K562 (cell line): ENCODE results near the gene NHS. TPM values are rescaled to one million over a fixed set of nuclear protein-coding genes. Genes with fewer than 3 reads are reported as not detected.

Experiments
- ATAC-seq: fragments of 200-7000 bp; cut with Tn5 transposase; 3 replicates; pipeline ENCODE4 v1.9.1; 2020; ENCODE audit warnings: moderate library complexity
- BruUV-seq: library from RNA; stranded (reverse); fragments of 400-500 nt; replicated peaks from 2 replicates; lab custom pipeline; 2021; lab: Mats Ljungman, UMichigan
- CTCF ChIA-PET: fragments of 300-600 bp; formaldehyde crosslinking; extraction: SDS; loops from one replicate; lab custom pipeline; 2021; ENCODE audit warnings: low intra/inter-chr PET ratio; lab: Yijun Ruan, JAX
- POLR2A ChIA-PET: fragments of 300-600, 350-650 bp; sonication (Branson Sonifier 250); formaldehyde crosslinking; extraction: SDS; loops from one replicate; lab custom pipeline; 2021; ENCODE audit warnings: antibody characterized with exemption, inconsistent platforms; lab: Yijun Ruan, JAX
- DNase-seq, 4 experiments: peaks; one replicate each; pipeline versions ENCODE4 v3.0.0 to v3.0.0-alpha.2; 2011 to 2018; ENCODE audit warnings: low spot score in 3 of 4, mixed read lengths in 3 of 4; ENCODE audit errors: extremely low read depth in 1 of 4
- FAIRE-seq: peaks from 2 replicates; lab custom pipeline; 2011; peaks lifted over from hg19 to GRCh38; lab: Jason Lieb, UNC
- H2AFZ ChIP-seq: 2 replicates; pipeline ENCODE4 v1.6.0; 2011; ENCODE audit warnings: low read depth, low read length, control low read depth, inconsistent platforms
- H3K27ac ChIP-seq: fragments of 200-600 bp; 3 replicates; pipeline ENCODE4 v1.8.0; 2011; ENCODE audit warnings: low read depth, mild to moderate bottlenecking, control low read depth, inconsistent platforms, low read length, moderate library complexity, mixed read lengths; ENCODE audit errors: extremely low read depth
- H3K27me3 ChIP-seq, 2 experiments: fragments of 300-600 bp in 1 of 2; 2 replicates in 1 of 2; 3 replicates in 1 of 2; pipeline versions ENCODE4 v1.6.0 to v1.8.0; 2011; ENCODE audit warnings: inconsistent platforms in 2 of 2, low read length in 2 of 2, mild to moderate bottlenecking in 1 of 2, mixed read lengths in 1 of 2, moderate library complexity in 1 of 2; ENCODE audit not compliant: control insufficient read depth in 2 of 2, insufficient read depth in 2 of 2
- H3K36me3 ChIP-seq: fragments of 300-600 bp; 3 replicates; pipeline ENCODE4 v1.8.0; 2011; ENCODE audit warnings: mild to moderate bottlenecking, low read length, inconsistent platforms; ENCODE audit not compliant: control insufficient read depth, insufficient read depth
- H3K4me1 ChIP-seq, 2 experiments: fragments of 200-600 bp in 1 of 2; replicated peaks in 1 of 2; 2 replicates in 1 of 2; 3 replicates in 1 of 2; pipeline versions ENCODE4 v1.5.1 to v1.8.0; 2011; ENCODE audit warnings: inconsistent platforms in 2 of 2, low read length in 2 of 2, mild to moderate bottlenecking in 1 of 2, mixed read lengths in 1 of 2, moderate library complexity in 1 of 2; ENCODE audit not compliant: control insufficient read depth in 2 of 2, insufficient read depth in 2 of 2
- H3K4me2 ChIP-seq: 2 replicates; pipeline ENCODE4 v1.6.1; 2011; ENCODE audit warnings: low read length, control low read depth, inconsistent platforms, mixed read lengths; ENCODE audit not compliant: insufficient read depth
- H3K4me3 ChIP-seq: fragments of 200-600 bp; sonication (generic), shearing (Covaris generic); 2 replicates; pipeline ENCODE4 v1.5.1; 2016; ENCODE audit warnings: control low read depth, inconsistent platforms
- H3K79me2 ChIP-seq: fragments of 200-600 bp; 3 replicates; pipeline ENCODE4 v1.8.0; 2011; ENCODE audit warnings: low read length, inconsistent platforms; ENCODE audit not compliant: control insufficient read depth, insufficient read depth
- H3K9ac ChIP-seq, 2 experiments: 2 replicates each; pipeline versions ENCODE4 v1.6.0 to v1.6.1; 2011; ENCODE audit warnings: low read depth in 2 of 2, low read length in 2 of 2, control low read depth in 1 of 2, inconsistent platforms in 1 of 2, mild to moderate bottlenecking in 1 of 2, mixed read lengths in 1 of 2; ENCODE audit not compliant: insufficient read depth in 1 of 2
- H3K9me1 ChIP-seq: one replicate; pipeline ENCODE4 v1.6.0; 2011; ENCODE audit warnings: inconsistent platforms, mild to moderate bottlenecking, low read length, moderate library complexity; ENCODE audit not compliant: control insufficient read depth, insufficient read depth
- H3K9me3 ChIP-seq: replicated peaks from 2 replicates; pipeline ENCODE4 v1.5.1; 2011; ENCODE audit warnings: low read depth, low read length, inconsistent platforms; ENCODE audit not compliant: control insufficient read depth, insufficient read depth
- H4K20me1 ChIP-seq: replicated peaks from 2 replicates; pipeline ENCODE4 v1.6.1; 2011; ENCODE audit warnings: low read length, inconsistent platforms, mixed read lengths; ENCODE audit not compliant: control insufficient read depth, insufficient read depth
- BDP1 ChIP-seq: IDR thresholded peaks from 3 replicates; pipeline ENCODE4 v1.6.1; 2011; ENCODE audit not compliant: insufficient read length, insufficient read depth
- ETV1 ChIP-seq: fragments of 450-650 bp; conservative IDR thresholded peaks from 2 replicates; pipeline ENCODE4 v1.6.1; 2016; ENCODE audit warnings: missing genetic modification characterization, control low read depth, low read depth, missing compliant biosample characterization
- FOSL1 ChIP-seq: fragments of 200-800 bp; sonication (Bioruptor generic); conservative IDR thresholded peaks from 2 replicates; pipeline ENCODE4 v1.6.1; 2016; ENCODE audit warnings: missing genetic modification characterization, missing compliant biosample characterization
- GATAD2B ChIP-seq: fragments of 450-650 bp; IDR thresholded peaks from 2 replicates; pipeline ENCODE4 v1.6.1; 2017; ENCODE audit warnings: mild to moderate bottlenecking, borderline replicate concordance
- GTF2E2 ChIP-seq: fragments of 200-800 bp; sonication (Bioruptor generic); IDR thresholded peaks from 2 replicates; pipeline ENCODE4 v1.6.1; 2016; ENCODE audit warnings: missing genetic modification characterization, missing compliant biosample characterization
- KLF1 ChIP-seq: fragments of 450-650 bp; IDR thresholded peaks from 2 replicates; pipeline ENCODE4 v1.6.1; 2016; ENCODE audit warnings: missing genetic modification characterization, missing compliant biosample characterization
- NEUROD1 ChIP-seq: fragments of 150-350 bp; IDR thresholded peaks from 2 replicates; pipeline ENCODE4 v1.6.1; 2014; ENCODE audit warnings: borderline replicate concordance, low read length, low read depth; ENCODE audit not compliant: partially characterized antibody
- STAT5A ChIP-seq: IDR thresholded peaks from 2 replicates; pipeline ENCODE4 v1.6.1; 2012; ENCODE audit warnings: low read length, inconsistent platforms, borderline replicate concordance
- ZNF165 ChIP-seq: fragments of 250-450 bp; sonication (Bioruptor Pico); IDR thresholded peaks from 2 replicates; pipeline ENCODE4 v1.4.0; 2020; ENCODE audit warnings: borderline replicate concordance
- ZNF644 ChIP-seq: fragments of 200-800 bp; sonication (Bioruptor generic); IDR thresholded peaks from 2 replicates; pipeline ENCODE4 v1.6.1; 2016; ENCODE audit warnings: low read depth, missing genetic modification characterization, missing compliant biosample characterization
- WGBS: fragments of 100-300 bp; shearing (Covaris generic); methylation state at CpG from one replicate; pipeline ENCODE4 v1.1.6; 2016; ENCODE audit warnings: low coverage, mixed read lengths; ENCODE audit not compliant: insufficient coverage; ENCODE audit errors: missing lambda C conversion rate; 5-methylcytosine and 5-hydroxymethylcytosine counted together
- in situ Hi-C: fragments of 300-500 bp; cut with MboI; formaldehyde crosslinking; loops from 4 replicates; pipeline ENCODE4 v1.15.0; 2018; ENCODE audit warnings: inconsistent platforms, mixed read lengths
- intact Hi-C: fragments of 100-400 bp; cut with micrococcal nuclease; formaldehyde crosslinking; loops from 2 replicates; pipeline ENCODE4 v1.14.2; 2022
- polyA plus RNA-seq, 8 experiments: library from polyadenylated mRNA; depleted of rRNA in 4 of 8; stranded (reverse) in 5 of 8; unstranded in 3 of 8; fragments of >200 nt; fragmentation: Nextera tagmentation in 2 of 8; fragmentation: Illumina TruSeq in 1 of 8; extraction: Ambion mirVana in 2 of 8; extraction: Trizol in 1 of 8; gene quantifications; 2 replicates each; pipeline versions ENCODE4 v1.2.1 to v1.2.3, GENCODE V29; 2011 to 2014; ENCODE audit warnings: inconsistent platforms in 1 of 8, missing spikeins in 1 of 8
- total RNA-seq, 7 experiments: library from RNA; depleted of rRNA in 6 of 7; stranded (reverse); fragments of >200 nt in 6 of 7; fragmentation: Illumina TruSeq in 2 of 7; extraction: Trizol in 2 of 7; gene quantifications; 2 replicates each; pipeline versions ENCODE4 v1.2.1 to v1.2.3, GENCODE V29; 2011 to 2021; ENCODE audit warnings: low replicate concordance in 1 of 7
- TF ChIP-seq, protein P1 (sequence below): sonication (generic); formaldehyde crosslinking; IDR thresholded peaks from 2 replicates; pipeline ENCODE4 v1.9.0; 2022; ENCODE audit warnings: mild to moderate bottlenecking, missing genetic modification reagents
- TF ChIP-seq, protein P2 (sequence below): fragments of 250-450 bp; sonication (Bioruptor Pico); IDR thresholded peaks from 2 replicates; pipeline ENCODE4 v1.9.0; 2021; ENCODE audit warnings: mild to moderate bottlenecking

The NHS gene
- total and polyA plus RNA-seq, 9 of the 15 experiments (the other 6 are each of a cell fraction or from before 2014, with no cell fraction given), result 0.02 TPM; not detected in 8

DNA sequence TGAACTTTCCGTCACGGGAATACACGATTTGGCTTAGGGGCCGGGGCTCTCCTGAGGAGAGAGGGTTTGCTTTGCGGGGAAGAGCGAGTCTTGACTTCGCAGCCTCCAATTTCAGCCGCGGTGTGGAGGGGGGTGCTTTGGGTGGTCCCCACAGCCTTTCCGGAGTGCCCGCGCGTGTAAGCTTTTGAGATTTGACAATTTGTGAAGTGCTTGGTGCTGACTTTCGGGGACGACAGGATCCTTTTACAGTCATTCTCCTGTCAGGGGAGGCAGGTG is 362.6 kb downstream of the NHS start (continued):
- no peak for TF ChIP-seq ETV1 (tag)

DNA sequence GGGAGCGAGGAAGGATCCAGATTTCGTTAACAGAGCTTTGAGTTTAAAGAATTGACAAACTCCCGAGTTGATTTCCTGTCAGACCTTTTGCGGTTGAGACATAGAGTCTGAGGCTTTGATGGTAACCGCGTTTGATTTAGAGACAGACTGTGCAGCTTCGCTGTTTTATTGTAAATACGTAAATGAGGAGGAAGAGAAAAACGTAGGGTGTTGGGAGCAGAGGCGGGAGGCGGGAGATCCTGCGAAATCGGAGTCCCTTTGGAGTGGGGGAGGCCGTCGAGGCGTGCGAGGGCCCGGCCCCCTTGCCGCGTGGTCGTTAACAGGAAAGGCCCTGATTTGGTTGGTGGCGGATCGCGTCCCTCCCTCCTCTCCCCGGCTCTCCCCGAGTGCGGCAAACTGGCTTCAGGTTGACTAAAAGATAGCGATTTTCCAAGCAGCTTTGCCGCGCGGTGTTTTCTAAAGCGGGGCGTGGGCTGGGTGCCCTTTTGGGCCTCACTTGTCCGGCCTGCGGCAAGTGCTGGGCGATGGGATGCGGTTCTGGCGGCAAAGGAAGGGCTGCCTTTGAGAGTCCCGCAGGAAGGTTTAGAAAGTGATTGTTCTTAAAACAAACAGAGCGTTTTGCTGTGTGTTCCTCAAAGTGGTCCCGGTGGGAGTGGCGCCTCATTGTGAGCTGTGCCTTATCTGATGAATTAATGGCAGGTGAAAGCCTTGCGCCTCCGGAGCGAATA is 363.1 kb downstream of the NHS start:
- H3K79me2 ChIP-seq, result no peaks in the 10 kb centered on the region
- ChIA-PET CTCF (no interaction called here), POLR2A (no interaction called here)
- WGBS, result 36% methylated on average over 35 of the region's 45 CpGs
- DNase-seq (no peak), ATAC-seq (no peak), FAIRE-seq (no peak)
- H3K4me1 ChIP-seq, result no peaks in the 10 kb centered on the region; a peak in 1 of 5 replicates
- no peak overlapping the region for H2AFZ ChIP-seq
- H3K27me3 ChIP-seq, result no peaks in the 10 kb centered on the region
- no peak overlapping the region for H3K4me3 ChIP-seq
- H3K4me2 ChIP-seq, result no peak overlapping the region
- H3K27ac ChIP-seq, result no peak overlapping the region
- in situ Hi-C loops (no loop called here), intact Hi-C loops (no loop called here)
- no peaks in the 10 kb centered on the region for H4K20me1 ChIP-seq
- H3K9ac ChIP-seq, result no peak overlapping the region
- no peaks in the 10 kb centered on the region for H3K36me3 ChIP-seq
- no peaks in the 10 kb centered on the region for H3K9me1 ChIP-seq
- TF ChIP-seq, protein P1, sequence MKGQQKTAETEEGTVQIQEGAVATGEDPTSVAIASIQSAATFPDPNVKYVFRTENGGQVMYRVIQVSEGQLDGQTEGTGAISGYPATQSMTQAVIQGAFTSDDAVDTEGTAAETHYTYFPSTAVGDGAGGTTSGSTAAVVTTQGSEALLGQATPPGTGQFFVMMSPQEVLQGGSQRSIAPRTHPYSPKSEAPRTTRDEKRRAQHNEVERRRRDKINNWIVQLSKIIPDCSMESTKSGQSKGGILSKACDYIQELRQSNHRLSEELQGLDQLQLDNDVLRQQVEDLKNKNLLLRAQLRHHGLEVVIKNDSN (CRISPR knock-in tag), result no peak
- no peak for TF ChIP-seq STAT5A
- TF ChIP-seq, protein P2, sequence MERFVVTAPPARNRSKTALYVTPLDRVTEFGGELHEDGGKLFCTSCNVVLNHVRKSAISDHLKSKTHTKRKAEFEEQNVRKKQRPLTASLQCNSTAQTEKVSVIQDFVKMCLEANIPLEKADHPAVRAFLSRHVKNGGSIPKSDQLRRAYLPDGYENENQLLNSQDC (CRISPR knock-in tag), result no peak
- TF ChIP-seq FOSL1 (tag), result no peak
- TF ChIP-seq GTF2E2 (tag), result no peak
- TF ChIP-seq ZNF644, result no peak
- no peak for TF ChIP-seq NEUROD1
- no peak for TF ChIP-seq GATAD2B
- TF ChIP-seq ZNF165 (CRISPR knock-in tag), result no peak
- TF ChIP-seq KLF1, result no peak
- no peak for TF ChIP-seq BDP1
- TF ChIP-seq, all 486 proteins: peak for 0
- BruUV-seq, result no TSS peak
- H3K9me3 ChIP-seq, result no peaks in the 10 kb centered on the region; the same call in 1 of the 2 replicates
